Neural cell (in vitro differentiated cells): ENCODE measurements around the gene PDGFB.

ENCODE experiments used
- CTCF ChIP-seq: fragments of 450-650 bp; IDR thresholded peaks from 2 replicates; pipeline ENCODE4 v1.5.1; 2014; ENCODE audit warnings: antibody characterized with exemption, mild to moderate bottlenecking, moderate library complexity; ENCODE audit not compliant: poor library complexity, severe bottlenecking
- EP300 ChIP-seq: fragments of 450-650 bp; conservative IDR thresholded peaks from 2 replicates; pipeline ENCODE4 v1.6.1; 2014; ENCODE audit warnings: antibody characterized with exemption, mild to moderate bottlenecking, moderate library complexity; ENCODE audit not compliant: poor library complexity, severe bottlenecking
- EZH2 ChIP-seq: fragments of 200-600, 300-800 bp; shearing (Covaris generic), sonication (generic); IDR thresholded peaks from 2 replicates; pipeline ENCODE4 v1.6.1; 2014; ENCODE audit warnings: antibody characterized with exemption, low read length, borderline replicate concordance, mild to moderate bottlenecking; ENCODE audit not compliant: insufficient read depth, poor library complexity, severe bottlenecking
- MXI1 ChIP-seq: fragments of 450-650 bp; conservative IDR thresholded peaks from 2 replicates; pipeline ENCODE4 v1.6.1; 2014; ENCODE audit warnings: antibody characterized with exemption, mild to moderate bottlenecking; ENCODE audit not compliant: poor library complexity, severe bottlenecking
- POLR2AphosphoS5 ChIP-seq: IDR thresholded peaks from 2 replicates; pipeline ENCODE4 v1.6.1; 2012
- RAD21 ChIP-seq: fragments of 450-650 bp; conservative IDR thresholded peaks from 2 replicates; pipeline ENCODE4 v1.6.1; 2014; ENCODE audit warnings: antibody characterized with exemption, mild to moderate bottlenecking, moderate library complexity
- REST ChIP-seq: IDR thresholded peaks from 2 replicates; pipeline ENCODE4 v1.6.1; 2012; ENCODE audit warnings: borderline replicate concordance
- TAF1 ChIP-seq: IDR thresholded peaks from 2 replicates; pipeline ENCODE4 v1.6.1; 2012; ENCODE audit warnings: low read depth

- no peak for TF ChIP-seq CTCF
- no peak for TF ChIP-seq EZH2
- no peak for TF ChIP-seq REST
- TF ChIP-seq POLR2AphosphoS5 = no peak
- TF ChIP-seq RAD21 = no peak
- no peak for TF ChIP-seq EP300
- no peak for TF ChIP-seq MXI1
- TF ChIP-seq TAF1 = no peak
Measured at GRCh38 chr22:39216143-39216490, 28.7 kb downstream of the PDGFB start.
